GM12865 (cell line): ENCODE measurements around the gene NAGLU.
A peak's percentile ranks its signal among the peaks of the same experiment; 100 is the strongest.

Experiments used
- DNase-seq: peaks from one replicate; pipeline ENCODE4 v3.0.0; 2010; ENCODE audit warnings: low read depth
- H3K4me3 ChIP-seq: 2 replicates; pipeline ENCODE4 v1.5.1; 2011; ENCODE audit warnings: mild to moderate bottlenecking, low read depth, low read length, control low read depth
- TF ChIP-seq, protein P1 (sequence below): IDR thresholded peaks from 2 replicates; pipeline ENCODE4 v1.5.1; 2011; ENCODE audit warnings: low read length, control low read depth, low read depth, inconsistent platforms; ENCODE audit not compliant: insufficient read depth; ENCODE audit errors: missing control alignments

Gene NAGLU

GRCh38 chr17:42507671-42508070, 28.4 kb upstream of the NAGLU start:
- no peak for DNase-seq
- TF ChIP-seq, protein P1, sequence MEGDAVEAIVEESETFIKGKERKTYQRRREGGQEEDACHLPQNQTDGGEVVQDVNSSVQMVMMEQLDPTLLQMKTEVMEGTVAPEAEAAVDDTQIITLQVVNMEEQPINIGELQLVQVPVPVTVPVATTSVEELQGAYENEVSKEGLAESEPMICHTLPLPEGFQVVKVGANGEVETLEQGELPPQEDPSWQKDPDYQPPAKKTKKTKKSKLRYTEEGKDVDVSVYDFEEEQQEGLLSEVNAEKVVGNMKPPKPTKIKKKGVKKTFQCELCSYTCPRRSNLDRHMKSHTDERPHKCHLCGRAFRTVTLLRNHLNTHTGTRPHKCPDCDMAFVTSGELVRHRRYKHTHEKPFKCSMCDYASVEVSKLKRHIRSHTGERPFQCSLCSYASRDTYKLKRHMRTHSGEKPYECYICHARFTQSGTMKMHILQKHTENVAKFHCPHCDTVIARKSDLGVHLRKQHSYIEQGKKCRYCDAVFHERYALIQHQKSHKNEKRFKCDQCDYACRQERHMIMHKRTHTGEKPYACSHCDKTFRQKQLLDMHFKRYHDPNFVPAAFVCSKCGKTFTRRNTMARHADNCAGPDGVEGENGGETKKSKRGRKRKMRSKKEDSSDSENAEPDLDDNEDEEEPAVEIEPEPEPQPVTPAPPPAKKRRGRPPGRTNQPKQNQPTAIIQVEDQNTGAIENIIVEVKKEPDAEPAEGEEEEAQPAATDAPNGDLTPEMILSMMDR = no peak
- H3K4me3 ChIP-seq = no peak overlapping the region

GRCh38 chr17:42508426-42509165, 27.4 kb upstream of the NAGLU start:
- no peak overlapping the region for H3K4me3 ChIP-seq
- TF ChIP-seq, protein P1 = no peak
- DNase-seq = no peak

- no peak overlapping the region for H3K4me3 ChIP-seq
- TF ChIP-seq, protein P1 = no peak
- no peak for DNase-seq
These were observed 26.6 kb upstream of the NAGLU start for GRCh38 chr17:42509409-42509808.

- no peak overlapping the region for H3K4me3 ChIP-seq
- TF ChIP-seq, protein P1 = no peak
- DNase-seq = no peak
These were observed 26.2 kb upstream of the NAGLU start for GRCh38 chr17:42509841-42510240.

DNA sequence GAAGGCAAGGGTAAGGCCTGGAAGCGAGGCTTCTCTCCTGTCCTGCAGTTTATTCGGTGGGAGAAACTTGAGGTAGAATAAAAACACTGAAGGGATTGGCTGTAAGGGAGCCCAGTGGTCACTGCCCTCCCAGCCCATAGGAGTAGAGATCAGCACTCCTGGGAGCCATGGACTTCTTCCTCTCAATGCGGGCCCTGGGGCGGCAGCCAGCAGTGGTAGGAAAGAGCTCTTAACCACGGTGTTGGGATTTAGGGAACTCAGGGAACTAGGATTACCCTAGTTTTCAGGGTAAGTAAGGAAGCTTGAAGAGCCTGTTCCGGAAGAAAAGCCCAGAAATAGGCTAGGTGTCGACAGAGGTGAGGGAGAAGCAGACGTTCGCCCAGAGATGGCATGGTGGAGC, 23.8 kb upstream of the NAGLU start:
- DNase-seq = no peak
- TF ChIP-seq, protein P1 = no peak
- no peak overlapping the region for H3K4me3 ChIP-seq

DNA sequence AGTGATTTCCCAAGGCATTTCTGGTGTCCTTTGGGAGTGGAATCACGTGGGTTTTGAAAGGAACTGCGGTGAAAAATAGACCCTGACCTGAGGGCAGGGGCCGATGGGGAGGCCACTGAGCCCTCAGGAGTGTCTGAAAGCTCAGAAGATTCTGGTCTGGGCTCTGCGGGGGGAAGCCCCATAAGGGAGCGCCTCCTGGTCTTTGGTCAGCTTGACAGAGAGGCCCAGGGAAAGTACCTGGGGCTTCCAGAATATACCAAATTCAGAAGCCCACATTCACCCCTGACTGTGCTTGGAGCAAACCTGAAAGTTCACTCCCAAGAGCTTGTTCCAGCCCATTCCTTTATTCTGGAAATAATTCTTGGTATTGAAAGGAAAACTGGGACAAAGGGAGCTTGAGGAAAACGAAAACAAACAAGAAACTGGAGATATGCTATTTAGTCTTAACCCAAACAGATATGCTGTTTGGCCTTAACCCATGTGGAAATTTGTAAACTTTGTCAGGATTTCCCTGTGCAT, 23.2 kb upstream of the NAGLU start:
- TF ChIP-seq, protein P1 = no peak
- no peak overlapping the region for H3K4me3 ChIP-seq
- peak; percentile 64 for DNase-seq

- TF ChIP-seq, protein P1 = no peak
- H3K4me3 ChIP-seq = no peak overlapping the region
- DNase-seq = no peak
These were observed 22.4 kb upstream of the NAGLU start for GRCh38 chr17:42513686-42514085.
